GM21737 (cell line): ENCODE data around the gene SERPINA3.

Experiments used
- ATAC-seq: cut with Tn5 transposase; IDR thresholded peaks from one replicate; pipeline ENCODE4 v1.9.1; 2021; ENCODE audit warnings: mild to moderate bottlenecking, moderate library complexity; ENCODE audit not compliant: unreplicated experiment

The SERPINA3 gene

GRCh38 chr14:94612580-94613554 is 676 bp downstream of the SERPINA3 start:
- ATAC-seq = no peak

GRCh38 chr14:94613720-94614644 is 1.8 kb downstream of the SERPINA3 start:
- no peak for ATAC-seq

GRCh38 chr14:94614802-94615201 is 2.6 kb downstream of the SERPINA3 start:
- no peak for ATAC-seq

GRCh38 chr14:94615254-94615653 is 3.1 kb downstream of the SERPINA3 start:
- ATAC-seq = no peak

GRCh38 chr14:94615823-94616570 is 3.8 kb downstream of the SERPINA3 start:
- no peak for ATAC-seq

GRCh38 chr14:94617366-94617941 is 5.3 kb downstream of the SERPINA3 start:
- no peak for ATAC-seq

GRCh38 chr14:94617988-94618822 is 6.0 kb downstream of the SERPINA3 start:
- no peak for ATAC-seq

- ATAC-seq = no peak
These were observed 7.1 kb downstream of the SERPINA3 start for GRCh38 chr14:94619297-94619696.

- ATAC-seq = no peak
These were observed 8.4 kb downstream of the SERPINA3 start for GRCh38 chr14:94620597-94620996.

GRCh38 chr14:94621358-94622134 is 9.4 kb downstream of the SERPINA3 start:
- no peak for ATAC-seq

GRCh38 chr14:94622653-94623421 is 10.6 kb downstream of the SERPINA3 start:
- no peak for ATAC-seq

GRCh38 chr14:94623422-94623809 is 11.2 kb downstream of the SERPINA3 start:
- no peak for ATAC-seq

GRCh38 chr14:94623856-94624499 is 11.8 kb downstream of the SERPINA3 start:
- no peak for ATAC-seq

GRCh38 chr14:94624537-94625352 is 12.6 kb downstream of the SERPINA3 start:
- no peak for ATAC-seq

- no peak for ATAC-seq
These were observed 13.1 kb downstream of the SERPINA3 start for GRCh38 chr14:94625353-94625635.

GRCh38 chr14:94628578-94628977 is 16.4 kb downstream of the SERPINA3 start:
- no peak for ATAC-seq

- ATAC-seq = no peak
These were observed 18.2 kb downstream of the SERPINA3 start for GRCh38 chr14:94630396-94630795.
